ENCODE measurements around the gene PGM3.
"Not testable (repeated sequence)": the region's sequence is repeated elsewhere in the genome, so short reads cannot be mapped to it uniquely, and the experiment has no call there.

Gene PGM3, protein sequence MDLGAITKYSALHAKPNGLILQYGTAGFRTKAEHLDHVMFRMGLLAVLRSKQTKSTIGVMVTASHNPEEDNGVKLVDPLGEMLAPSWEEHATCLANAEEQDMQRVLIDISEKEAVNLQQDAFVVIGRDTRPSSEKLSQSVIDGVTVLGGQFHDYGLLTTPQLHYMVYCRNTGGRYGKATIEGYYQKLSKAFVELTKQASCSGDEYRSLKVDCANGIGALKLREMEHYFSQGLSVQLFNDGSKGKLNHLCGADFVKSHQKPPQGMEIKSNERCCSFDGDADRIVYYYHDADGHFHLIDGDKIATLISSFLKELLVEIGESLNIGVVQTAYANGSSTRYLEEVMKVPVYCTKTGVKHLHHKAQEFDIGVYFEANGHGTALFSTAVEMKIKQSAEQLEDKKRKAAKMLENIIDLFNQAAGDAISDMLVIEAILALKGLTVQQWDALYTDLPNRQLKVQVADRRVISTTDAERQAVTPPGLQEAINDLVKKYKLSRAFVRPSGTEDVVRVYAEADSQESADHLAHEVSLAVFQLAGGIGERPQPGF

DNA sequence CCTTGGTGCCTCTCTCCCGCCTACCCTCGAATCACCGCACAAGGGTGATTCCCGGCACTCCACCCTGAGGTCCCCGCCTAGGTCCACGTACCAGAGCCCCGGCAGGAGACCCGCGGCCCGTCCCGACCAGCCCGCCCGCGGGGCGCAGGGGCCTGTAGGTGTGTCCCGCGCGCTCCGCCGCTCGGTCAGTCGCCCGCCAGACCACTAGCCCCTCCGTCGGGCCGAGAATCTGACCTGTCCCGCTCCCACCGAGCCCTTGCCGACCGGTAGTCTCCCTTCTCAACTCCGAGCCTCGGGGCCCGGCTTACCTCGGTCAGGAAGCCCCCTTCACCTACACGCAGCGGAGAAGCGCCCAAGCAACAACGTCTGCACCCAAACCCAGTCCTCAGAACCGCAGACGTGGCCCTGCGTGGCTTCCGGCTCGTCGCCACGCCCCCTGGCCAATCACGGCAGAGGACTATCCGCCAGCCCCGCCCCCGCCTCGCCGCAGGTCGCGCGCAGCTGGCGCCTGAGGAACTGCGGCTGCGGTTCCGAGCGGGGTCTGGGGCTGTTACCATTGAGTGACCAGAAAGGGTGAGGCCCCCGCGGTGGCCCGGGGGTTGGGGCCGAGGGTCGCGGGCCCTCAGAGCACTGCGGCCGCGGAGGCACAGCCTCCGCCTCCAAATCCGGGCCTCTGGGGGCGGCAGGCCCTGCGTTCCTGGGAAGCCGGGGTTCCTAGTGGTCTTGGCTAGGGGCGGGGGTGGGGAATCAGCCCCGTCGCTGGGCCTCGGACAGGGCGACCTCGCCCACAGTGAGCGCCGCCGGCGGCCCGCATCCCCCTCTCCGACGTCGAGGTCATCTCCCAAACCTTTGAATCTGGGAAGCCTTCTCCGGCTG is at the start of gene PGM3, which contains the start of gene RWDD2A:
Gene PGM3 (minus strand): TSS at position 395 of the 876 bp plus-strand sequence. CDS start 2,253 bp downstream, outside the sequence.
Gene RWDD2A (plus strand): TSS at position 487 of the 876 bp plus-strand sequence. CDS start 1,095 bp downstream, outside the sequence.
- DNase-seq (ENCODE audit: low read depth in 1 of 2, low spot score in 1 of 2): peak; percentile 73 to 85

DNA sequence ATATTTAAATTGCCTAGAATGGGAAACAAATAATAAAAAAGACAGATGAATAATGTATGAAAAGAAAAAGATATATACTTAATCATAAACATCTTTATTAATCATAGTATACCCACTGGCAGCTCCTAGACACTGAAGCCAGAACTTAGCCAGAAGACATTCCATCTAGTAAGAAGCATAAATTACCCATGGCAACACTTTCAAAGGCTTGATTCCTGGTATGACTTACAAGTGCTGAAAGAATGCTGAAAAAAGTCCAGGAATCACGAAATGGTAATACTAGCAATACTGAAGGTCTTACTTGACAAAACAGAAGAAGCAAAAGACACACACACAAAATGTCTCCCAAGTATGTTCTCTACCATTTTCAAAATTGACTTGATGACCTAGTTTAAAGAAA is 38.1 kb upstream of the PGM3 start:
- DNase-seq (ENCODE audit: low read depth in 1 of 2, low spot score in 1 of 2): no peak

DNA sequence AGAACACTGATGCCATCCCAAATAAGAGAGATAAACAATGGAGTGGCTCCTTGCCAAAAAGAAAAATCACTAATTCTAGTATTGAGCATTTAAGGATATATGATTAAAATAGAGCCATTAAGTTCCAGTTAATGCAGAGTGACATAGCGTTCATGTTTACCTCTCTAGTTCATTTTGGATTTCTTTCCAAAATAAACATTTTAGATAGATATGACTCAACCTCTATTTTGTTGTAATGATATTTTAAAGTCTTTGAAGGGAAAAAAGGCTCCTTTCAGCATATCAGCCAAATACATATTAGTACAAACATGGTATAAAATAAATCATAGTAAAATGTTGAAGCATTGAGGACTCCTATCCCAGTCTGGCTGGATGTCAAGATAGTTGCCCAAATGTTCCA is 33.5 kb upstream of the PGM3 start:
- DNase-seq (ENCODE audit: low read depth in 1 of 2, low spot score in 1 of 2): no peak

DNA sequence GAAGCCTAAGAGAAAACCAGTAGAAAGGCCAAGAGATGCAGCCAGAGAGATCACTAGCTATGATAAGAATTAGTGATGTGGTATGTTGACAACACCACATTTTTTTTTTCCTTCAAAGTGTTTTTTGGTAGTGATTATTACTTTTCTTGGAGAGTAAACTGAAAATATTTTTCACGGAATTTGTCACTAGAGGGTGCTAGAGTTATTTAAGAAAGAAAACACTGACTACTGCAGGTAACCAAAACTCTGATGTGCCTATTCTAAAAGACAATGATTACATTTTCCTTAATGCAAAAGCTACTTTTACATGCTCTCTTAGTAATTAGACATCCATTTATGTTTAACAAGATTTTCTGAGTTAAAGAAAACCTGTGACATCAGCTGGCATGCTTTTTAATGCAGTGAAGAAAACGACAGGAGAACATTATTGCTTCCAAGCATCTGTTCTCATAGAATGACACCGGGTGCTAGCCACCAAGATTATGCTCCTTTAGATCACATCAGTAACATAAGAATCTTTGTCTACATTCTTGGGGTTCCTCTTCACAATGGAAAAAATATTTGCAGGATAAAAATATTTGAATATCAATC is 28.9 kb upstream of the PGM3 start:
- no peak for DNase-seq (ENCODE audit: low read depth in 1 of 2, low spot score in 1 of 2)

DNA sequence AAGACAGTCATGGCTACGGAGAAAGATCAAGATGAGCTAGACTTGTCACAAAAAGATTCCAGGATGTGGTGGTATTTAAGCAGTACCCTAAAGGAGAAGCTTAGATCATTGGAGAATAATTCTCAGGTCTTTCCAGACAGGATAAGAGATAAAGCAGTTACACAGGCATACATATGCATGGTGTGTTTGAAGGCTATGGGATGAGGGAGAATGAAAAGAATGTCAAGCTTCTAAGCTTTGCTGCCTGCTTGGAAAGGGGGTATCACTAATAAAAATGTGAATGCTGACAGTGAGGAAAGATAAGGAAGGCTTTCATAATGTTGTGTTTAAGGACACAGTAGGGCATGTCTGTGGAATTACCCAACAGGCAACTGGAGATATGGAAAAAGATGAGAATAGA is 28.2 kb upstream of the PGM3 start:
- no peak for DNase-seq (ENCODE audit: low read depth in 1 of 2, low spot score in 1 of 2)

DNA sequence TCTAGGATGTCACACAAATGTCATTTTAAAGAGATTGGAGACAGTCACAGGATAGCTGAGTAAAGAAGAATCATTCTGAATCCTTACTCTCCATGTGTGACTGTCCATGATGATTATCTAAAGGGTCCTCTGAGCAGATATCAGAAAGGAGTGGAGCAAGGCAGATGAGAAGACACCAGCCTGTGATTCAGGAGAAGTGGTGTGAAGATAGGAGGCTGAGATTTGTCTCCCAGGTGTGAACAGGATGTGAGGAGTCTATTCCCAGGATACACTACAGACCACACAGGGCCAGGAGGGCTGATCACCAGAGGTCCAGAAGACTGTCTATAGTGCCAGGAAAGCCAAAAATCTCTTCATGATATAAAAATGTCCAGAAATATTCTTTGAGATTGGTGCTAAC is 27.1 kb upstream of the PGM3 start:
- DNase-seq (ENCODE audit: low read depth in 1 of 2, low spot score in 1 of 2): no peak

DNA sequence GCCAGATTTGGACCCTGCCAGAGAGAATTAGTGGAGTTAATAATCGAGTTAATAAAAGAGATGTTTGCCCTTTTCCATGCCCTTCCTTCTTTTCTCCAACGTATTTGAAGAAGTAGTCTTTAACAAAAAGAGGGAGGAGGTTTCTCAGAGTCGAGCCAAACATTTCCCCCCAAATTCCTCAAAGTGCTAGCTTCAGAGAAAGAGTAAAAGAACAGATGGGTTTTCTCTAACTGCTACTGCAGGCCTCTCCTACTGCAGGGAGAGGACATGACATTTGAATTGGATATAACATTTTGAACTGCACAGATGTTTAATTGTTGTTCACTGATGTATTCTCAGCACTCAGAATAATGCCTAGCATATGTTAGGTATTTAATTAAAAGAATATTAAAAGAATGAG is 25.6 kb upstream of the PGM3 start:
- DNase-seq (ENCODE audit: low read depth in 1 of 2, low spot score in 1 of 2): no peak

DNA sequence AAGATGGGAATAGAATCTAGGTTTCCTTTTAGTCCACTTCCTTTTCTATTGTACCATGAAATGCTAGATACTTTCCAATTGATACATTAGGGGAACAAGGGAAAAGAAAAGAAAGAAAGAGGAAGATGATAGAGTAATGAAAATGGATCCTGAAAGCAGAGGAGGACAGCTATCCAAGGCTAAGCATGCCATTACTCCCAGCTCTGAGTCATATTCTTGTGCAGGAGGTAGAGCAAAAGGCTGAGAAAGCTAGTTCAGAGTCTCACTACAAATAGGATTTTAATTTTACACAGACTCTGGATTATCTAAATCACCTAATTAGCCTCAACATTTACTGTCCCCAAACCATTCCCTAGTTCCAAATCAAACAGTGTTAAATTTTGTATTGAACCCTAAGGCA is 23.7 kb upstream of the PGM3 start:
- DNase-seq (ENCODE audit: low read depth in 1 of 2, low spot score in 1 of 2): no peak

DNA sequence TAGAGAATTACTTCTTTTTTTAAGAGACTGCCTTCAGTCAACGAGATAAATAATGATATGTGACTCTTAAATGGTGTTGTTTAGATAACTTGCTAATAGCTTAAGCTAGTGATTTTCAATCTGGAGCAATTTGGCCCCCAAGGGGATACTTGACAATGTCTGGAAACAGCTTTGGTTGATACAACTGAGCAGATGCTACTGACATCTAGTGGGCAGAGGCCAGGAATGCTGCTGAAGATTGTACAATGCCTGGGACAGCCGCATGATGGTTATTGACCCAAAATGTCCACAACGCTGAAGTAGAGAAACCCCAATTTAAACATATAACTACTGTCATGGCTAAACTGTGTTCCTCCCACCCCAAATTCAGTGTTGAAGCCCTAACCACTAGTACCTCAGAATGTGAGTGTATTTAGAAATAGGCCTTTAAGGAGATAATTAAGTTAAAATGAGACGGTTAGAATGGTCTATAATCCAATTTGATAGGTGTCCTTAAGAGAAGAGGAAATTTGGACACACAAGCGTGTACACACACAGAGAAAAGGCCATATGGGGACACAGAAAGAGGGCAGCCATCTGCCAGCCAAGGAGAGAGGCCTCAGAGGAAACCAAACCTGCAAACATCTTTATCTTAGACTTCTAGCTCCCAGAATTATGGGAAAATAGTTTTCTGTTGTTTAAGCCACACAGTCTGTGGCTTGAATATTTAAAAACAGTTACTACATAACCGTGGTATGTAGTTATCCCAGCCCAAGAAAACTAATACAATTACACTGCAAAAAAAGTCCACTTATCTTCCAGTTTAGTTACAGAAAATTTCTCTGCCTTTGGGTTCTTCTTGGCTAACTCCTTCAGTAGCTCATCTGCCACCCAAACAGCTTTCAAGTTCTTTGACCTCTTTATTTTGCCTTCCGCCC is 22.3 kb upstream of the PGM3 start:
- peak; percentile 7 to 14 for DNase-seq (ENCODE audit: low read depth in 1 of 2, low spot score in 1 of 2)

DNA sequence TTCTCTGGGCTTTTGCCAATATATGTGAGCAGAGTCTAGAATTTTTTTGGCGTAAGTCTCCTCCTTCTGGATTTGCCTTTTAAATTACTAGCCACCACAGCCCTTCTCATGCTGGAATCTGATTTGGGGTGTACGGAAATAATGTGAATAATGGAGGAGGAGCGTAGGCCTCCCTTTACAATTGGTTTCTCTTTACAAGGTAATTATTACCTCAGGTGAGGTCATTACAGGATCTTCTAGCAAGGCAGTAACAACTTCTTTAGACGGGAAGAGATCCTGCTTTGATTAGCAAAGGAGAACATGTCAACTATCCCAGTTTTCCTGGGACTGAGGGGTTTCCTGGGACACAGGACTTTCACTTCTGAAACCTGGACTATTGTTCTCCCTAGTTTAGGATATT is 9.0 kb upstream of the PGM3 start:
- DNase-seq (ENCODE audit: low read depth in 1 of 2, low spot score in 1 of 2): no peak

DNA sequence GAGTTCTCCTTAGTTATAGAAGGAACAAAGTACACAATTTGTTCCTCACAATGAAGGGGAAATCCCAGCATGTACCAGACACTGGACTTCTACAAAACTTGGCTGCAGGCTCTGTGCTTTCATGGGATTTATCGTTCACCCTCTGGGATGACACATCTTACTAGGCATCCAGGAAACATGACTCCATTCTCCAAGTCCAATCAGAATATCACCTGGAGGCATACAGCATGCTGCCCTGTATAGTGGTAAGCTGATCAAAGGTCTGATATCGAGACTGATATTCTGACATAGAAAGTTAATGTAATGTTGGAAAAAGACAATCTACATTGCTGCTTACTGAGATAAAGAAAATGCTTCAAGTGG is 6.8 kb upstream of the PGM3 start:
- no peak for DNase-seq (ENCODE audit: low read depth in 1 of 2, low spot score in 1 of 2)

DNA sequence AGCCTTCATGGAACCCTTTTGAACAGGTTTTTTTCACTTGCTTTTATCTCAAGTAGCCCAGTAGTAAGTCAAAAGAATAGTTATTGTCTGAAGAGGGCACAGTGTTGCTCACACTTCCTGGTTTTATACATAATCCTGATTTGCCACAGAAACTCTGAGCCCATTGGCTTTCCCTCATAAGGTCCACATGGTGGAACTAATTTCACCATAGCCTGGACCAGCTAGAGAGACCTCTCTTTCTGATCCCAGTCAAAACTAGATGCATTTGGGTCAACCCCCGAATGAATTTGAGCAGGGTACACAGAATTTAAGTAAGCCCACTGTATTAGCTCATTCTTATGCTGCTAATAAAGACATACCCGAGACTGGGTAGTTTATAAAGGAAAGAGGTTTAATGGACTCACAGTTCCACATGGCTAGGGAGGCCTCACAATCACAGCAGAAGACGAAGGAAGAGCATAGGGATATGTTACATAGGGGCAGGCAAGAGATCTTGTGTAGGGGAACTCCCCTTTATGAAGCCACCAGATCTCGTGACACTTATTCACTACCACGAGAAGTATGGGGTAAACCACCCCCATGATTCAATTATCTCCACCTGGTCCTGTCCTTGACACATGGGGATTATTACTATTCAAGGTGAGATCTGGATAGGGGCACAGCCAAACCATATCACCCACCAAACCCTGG is 6.3 kb upstream of the PGM3 start:
- DNase-seq (ENCODE audit: low read depth in 1 of 2, low spot score in 1 of 2): no peak

DNA sequence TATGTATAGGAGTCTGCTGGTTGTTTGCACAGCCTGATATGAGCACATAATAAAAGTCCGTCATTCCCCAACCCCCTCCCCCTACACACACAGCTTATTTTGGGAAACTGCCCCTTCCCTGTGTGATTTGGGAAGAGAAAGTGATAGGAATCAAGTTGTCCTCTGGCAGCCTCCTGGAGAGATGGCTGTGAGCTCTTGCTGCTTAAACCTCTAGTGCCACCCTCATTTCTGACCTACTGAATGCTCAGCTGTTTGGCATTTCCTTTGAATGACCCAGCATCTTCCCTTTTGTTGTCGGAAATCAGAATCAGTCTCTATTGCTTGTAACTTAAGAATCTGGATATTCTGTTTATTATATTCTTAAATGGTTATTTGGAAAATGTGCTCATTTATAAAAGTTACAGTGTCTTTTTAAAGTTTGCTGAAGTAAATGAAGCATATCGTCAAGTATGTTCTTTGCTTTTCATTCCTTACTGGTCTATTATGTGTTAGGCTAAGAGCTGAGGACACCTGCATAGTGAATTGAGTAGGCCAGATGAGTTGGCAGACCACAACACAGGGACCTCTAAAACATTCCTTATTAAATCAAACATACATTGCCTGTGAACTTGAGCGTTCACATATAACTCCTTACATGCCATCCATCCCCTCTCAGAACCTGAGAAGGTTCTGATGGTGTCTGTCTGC is 5.6 kb upstream of the PGM3 start:
- no peak for DNase-seq (ENCODE audit: low read depth in 1 of 2, low spot score in 1 of 2)

DNA sequence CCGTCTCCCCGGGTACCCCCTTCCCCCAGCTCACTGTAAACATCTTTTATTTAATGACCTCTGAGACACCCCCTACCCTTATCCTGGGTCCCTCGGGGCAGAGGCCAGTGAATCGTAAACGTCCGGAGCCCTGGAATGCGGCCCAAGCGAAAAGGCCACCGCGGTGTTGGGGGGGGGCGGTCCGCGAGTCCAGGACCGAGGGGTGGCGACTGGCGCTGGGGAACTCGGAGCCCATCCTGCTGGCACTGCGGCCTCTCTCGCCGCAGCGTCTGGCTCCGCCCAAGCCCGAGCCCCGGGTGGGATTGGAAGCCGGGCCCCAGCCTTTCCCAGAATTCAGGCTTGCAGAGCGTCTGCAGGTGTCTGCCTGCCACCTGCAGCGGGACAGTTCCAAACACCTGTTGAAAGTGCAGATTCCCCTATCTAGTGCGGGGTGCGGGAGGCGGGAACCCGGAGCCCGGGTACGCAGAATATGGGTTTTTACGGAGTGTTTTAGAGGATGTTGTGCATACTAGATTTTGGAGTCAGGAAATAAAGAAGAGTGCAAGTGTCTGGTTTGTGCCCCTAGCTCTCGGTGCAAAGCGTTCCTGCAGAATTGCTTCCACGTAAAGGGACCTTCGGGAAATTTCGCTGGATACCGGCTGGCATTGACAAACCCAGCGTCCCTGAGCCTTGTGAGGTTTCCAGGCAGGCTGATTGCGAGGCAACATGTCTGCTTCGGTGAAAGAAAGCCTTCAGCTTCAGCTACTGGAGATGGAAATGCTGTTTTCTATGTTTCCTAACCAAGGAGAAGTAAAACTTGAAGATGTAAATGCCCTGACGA is 892 bp upstream of the PGM3 start:
- no peak for DNase-seq (ENCODE audit: low read depth in 1 of 2, low spot score in 1 of 2)

DNA sequence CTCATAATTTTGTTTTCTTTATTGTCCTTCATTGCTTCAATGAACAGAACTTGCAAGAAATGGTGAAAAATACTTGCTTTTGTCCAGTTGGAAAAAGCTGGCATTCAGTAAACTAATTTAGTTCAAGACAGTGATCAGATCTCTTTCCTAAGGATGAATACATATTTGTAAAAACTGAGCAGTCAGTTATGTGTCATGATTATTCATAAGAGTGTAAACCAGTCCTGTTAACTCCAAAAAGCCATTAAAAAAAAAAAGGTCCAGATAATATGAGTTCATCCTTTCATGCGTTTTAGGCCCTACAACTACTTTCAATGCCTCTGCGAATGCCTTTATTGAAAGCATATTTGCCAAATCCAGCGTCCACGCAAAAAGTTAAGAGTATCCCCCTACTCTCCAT is 609 bp downstream of the PGM3 start:
- no peak for DNase-seq (ENCODE audit: low read depth in 1 of 2, low spot score in 1 of 2)

DNA sequence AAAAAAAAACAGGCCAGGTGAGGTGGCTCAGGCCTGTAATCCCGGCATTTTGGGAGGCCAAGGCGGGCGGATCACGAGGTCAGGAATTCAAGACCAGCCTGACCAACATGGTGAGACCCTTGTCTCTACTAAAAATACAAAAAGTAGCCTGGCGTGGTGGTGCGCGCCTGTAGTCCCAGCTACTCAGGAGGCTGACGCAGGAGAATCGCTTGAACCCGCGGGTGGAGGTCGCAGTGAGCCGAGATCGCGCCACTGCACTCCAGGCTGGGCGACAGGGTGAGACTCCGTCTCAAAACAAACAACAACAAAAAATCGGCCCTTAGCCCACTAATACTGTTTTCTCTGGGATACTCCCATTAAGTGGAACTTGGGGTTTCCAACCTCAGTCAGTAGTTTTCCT is 1.1 kb downstream of the PGM3 start:
- DNase-seq (ENCODE audit: low read depth in 1 of 2, low spot score in 1 of 2): not testable (repeated sequence)

DNA sequence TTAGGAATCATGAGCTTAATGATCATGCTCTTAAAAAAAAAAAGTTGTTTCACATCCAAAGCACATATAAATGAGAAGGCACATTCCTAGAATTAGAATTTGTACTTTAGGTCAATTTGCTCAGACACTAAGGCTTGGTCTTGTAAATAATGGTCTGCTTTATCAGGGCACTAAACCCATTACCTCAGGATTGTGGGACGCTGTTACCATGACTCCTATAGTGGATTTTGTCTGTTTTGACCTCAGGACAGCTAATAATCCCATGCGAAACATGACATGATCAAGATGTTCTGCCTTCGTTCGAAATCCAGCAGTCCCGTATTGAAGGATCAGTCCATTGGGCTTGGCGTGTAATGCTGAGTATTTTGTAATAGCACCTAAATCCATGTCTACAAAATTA is 2.4 kb downstream of the PGM3 start:
- DNase-seq (ENCODE audit: low read depth in 1 of 2, low spot score in 1 of 2): no peak

DNA sequence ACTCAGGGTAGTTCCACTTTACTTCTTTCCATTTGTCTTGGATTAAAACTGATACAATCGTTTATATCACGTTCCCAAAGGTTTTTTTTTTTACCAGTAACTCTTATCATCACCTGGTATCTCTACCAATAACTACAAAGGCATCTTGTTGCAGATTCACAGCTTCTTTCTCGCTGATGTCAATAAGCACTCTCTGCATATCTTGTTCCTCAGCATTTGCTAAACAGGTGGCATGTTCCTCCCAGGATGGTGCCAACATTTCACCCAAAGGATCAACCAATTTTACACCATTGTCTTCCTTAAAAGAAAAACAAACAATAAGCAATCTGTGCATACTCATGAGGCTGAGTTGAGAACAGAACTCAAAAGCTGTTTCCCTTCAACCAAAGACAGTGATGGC is 4.6 kb downstream of the PGM3 start:
- DNase-seq (ENCODE audit: low read depth in 1 of 2, low spot score in 1 of 2): no peak

DNA sequence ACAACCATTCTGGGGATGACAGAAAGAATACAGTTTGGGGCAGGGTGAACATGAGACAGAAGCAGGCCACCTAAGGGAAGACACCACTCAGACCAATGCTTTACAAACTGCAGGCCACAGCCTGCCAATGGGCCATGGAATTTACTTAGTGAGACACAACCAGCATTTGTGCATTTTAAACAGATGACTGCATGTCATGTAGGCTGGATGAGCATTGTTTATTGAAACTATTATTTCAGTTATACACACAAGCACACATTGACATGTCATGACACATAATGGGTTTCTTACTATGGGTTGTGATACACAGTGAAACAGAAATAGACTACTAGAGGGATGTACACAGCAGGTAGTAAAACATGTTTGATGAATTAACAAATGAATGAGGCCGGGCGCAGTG is 8.0 kb downstream of the PGM3 start:
- no peak for DNase-seq (ENCODE audit: low read depth in 1 of 2, low spot score in 1 of 2)
